Loucy (cell line): Measurements from ENCODE around the gene CHSY3.

Experiments
- EZH2phosphoT487 ChIP-seq: fragments of 200-600 bp; IDR thresholded peaks from 2 replicates; pipeline ENCODE4 v1.6.1; 2018; ENCODE audit warnings: antibody characterized with exemption, mild to moderate bottlenecking, moderate library complexity, borderline replicate concordance
- TF ChIP-seq, protein P1 (sequence below): fragments of 200-600 bp; sonication (generic); conservative IDR thresholded peaks from 2 replicates; pipeline ENCODE4 v1.5.1; 2014; ENCODE audit warnings: mild to moderate bottlenecking, antibody characterized with exemption, low read length

DNA sequence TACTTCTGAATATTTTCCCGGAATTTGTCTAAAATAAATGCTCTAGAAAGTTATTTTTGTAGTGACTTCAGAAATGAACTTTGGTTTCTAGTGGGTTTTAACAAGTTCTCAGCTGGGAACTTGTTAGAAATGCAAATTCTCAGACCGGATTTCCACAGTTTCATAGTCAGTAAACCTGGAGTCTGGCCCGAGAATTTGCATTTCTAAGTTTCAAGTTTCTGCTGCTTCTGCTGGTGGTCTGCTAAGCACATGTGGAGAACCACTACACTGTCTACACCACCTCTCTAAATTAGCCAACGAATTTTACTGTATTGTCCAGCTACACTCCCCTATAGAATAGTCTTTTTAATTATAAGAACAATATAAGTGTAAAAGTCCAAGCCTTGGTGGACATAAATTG, 208.0 kb downstream of the CHSY3 start:
- TF ChIP-seq, protein P1, sequence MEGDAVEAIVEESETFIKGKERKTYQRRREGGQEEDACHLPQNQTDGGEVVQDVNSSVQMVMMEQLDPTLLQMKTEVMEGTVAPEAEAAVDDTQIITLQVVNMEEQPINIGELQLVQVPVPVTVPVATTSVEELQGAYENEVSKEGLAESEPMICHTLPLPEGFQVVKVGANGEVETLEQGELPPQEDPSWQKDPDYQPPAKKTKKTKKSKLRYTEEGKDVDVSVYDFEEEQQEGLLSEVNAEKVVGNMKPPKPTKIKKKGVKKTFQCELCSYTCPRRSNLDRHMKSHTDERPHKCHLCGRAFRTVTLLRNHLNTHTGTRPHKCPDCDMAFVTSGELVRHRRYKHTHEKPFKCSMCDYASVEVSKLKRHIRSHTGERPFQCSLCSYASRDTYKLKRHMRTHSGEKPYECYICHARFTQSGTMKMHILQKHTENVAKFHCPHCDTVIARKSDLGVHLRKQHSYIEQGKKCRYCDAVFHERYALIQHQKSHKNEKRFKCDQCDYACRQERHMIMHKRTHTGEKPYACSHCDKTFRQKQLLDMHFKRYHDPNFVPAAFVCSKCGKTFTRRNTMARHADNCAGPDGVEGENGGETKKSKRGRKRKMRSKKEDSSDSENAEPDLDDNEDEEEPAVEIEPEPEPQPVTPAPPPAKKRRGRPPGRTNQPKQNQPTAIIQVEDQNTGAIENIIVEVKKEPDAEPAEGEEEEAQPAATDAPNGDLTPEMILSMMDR: no peak
- no peak for TF ChIP-seq EZH2phosphoT487
